DND-41 (cell line): ENCODE data around the gene LETM1.

Source experiments
- EZH2 ChIP-seq: IDR thresholded peaks from 3 replicates; pipeline ENCODE4 v1.6.1; 2012; ENCODE audit warnings: borderline replicate concordance, low read depth, mild to moderate bottlenecking, moderate library complexity, low read length, inconsistent platforms; ENCODE audit not compliant: severe bottlenecking
- TF ChIP-seq, protein P1 (sequence below): IDR thresholded peaks from 2 replicates; pipeline ENCODE4 v1.5.1; 2012; ENCODE audit warnings: borderline replicate concordance, low read length, moderate library complexity, mild to moderate bottlenecking; ENCODE audit not compliant: poor library complexity, severe bottlenecking; ENCODE audit errors: extremely low read depth

DNA sequence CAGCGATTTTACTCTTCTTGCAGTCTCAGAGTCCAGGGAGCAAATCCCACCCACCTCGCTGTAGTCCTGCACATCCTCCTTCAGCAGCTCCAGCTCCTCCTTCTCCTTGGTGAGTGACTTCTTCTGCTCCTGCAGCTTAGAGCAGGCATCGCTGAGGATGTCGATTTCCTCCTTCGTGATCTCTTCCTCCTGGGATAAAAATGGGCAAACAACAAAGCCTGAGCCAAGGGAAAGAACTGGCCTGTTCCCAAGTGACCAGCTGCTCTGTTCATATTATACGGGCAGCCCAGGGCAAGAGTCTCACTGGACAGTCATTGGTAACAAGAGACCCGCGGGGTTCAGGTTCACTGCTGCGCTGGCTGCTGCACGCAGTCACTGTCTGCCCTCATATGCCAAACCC is 36.7 kb downstream of the LETM1 start:
- TF ChIP-seq, protein P1, sequence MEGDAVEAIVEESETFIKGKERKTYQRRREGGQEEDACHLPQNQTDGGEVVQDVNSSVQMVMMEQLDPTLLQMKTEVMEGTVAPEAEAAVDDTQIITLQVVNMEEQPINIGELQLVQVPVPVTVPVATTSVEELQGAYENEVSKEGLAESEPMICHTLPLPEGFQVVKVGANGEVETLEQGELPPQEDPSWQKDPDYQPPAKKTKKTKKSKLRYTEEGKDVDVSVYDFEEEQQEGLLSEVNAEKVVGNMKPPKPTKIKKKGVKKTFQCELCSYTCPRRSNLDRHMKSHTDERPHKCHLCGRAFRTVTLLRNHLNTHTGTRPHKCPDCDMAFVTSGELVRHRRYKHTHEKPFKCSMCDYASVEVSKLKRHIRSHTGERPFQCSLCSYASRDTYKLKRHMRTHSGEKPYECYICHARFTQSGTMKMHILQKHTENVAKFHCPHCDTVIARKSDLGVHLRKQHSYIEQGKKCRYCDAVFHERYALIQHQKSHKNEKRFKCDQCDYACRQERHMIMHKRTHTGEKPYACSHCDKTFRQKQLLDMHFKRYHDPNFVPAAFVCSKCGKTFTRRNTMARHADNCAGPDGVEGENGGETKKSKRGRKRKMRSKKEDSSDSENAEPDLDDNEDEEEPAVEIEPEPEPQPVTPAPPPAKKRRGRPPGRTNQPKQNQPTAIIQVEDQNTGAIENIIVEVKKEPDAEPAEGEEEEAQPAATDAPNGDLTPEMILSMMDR = no peak
- no peak for TF ChIP-seq EZH2
